ENCODE results near the gene CEL.

The CEL gene

GRCh38 chr9:133117271-133118178, 55.7 kb downstream of the CEL start:
- DNase-seq (ENCODE audit: low read depth): no peak

GRCh38 chr9:133118179-133118520, 56.4 kb downstream of the CEL start:
- no peak for DNase-seq (ENCODE audit: low read depth)

- DNase-seq (ENCODE audit: low read depth): no peak
These were observed 56.8 kb downstream of the CEL start for GRCh38 chr9:133118568-133118967.

- no peak for DNase-seq (ENCODE audit: low read depth)
These were observed 57.5 kb downstream of the CEL start for GRCh38 chr9:133119103-133119845.

GRCh38 chr9:133119846-133120500, 58.2 kb downstream of the CEL start:
- DNase-seq (ENCODE audit: low read depth): no peak

- no peak for DNase-seq (ENCODE audit: low read depth)
These were observed 58.9 kb downstream of the CEL start for GRCh38 chr9:133120501-133121197.
